Measurements from ENCODE around the gene DLGAP4.

- no peak for TF ChIP-seq EP300 (IDR thresholded peaks at IDR 0.05)
- no peak for TF ChIP-seq POLR2AphosphoS5 (IDR thresholded peaks at IDR 0.05)
- no peak for TF ChIP-seq POLR2A (IDR thresholded peaks at IDR 0.05)
Observed at GRCh38 chr20:36521526-36521925, 215.4 kb downstream of the DLGAP4 start.

Measured in stomach (tissue), 4 donors.